Neuronal stem cell (in vitro differentiated cells): ENCODE results near the gene EIF4E1B.

Experiments
- DNase-seq: peaks from one replicate; pipeline ENCODE4 v3.0.0-alpha.2; 2013; ENCODE audit warnings: low spot score
- H2AFZ ChIP-seq: one replicate; pipeline ENCODE4 v1.6.1; 2013; ENCODE audit warnings: mild to moderate bottlenecking, low read length, inconsistent platforms
- H2AK5ac ChIP-seq: 2 replicates; pipeline ENCODE4 v1.6.1; 2013; ENCODE audit warnings: low read depth, mild to moderate bottlenecking, inconsistent platforms, low read length, moderate library complexity, mixed read lengths
- H2BK120ac ChIP-seq: 2 replicates; pipeline ENCODE4 v1.6.1; 2013; ENCODE audit warnings: low read depth, mild to moderate bottlenecking, inconsistent platforms, low read length, moderate library complexity, mixed read lengths
- H2BK12ac ChIP-seq: one replicate; pipeline ENCODE4 v1.6.1; 2013; ENCODE audit warnings: low read length, inconsistent platforms
- H2BK15ac ChIP-seq: 2 replicates; pipeline ENCODE4 v1.6.1; 2013; ENCODE audit warnings: mild to moderate bottlenecking, low read length, inconsistent platforms, mixed read lengths
- H2BK5ac ChIP-seq: one replicate; pipeline ENCODE4 v1.6.1; 2013; ENCODE audit warnings: inconsistent platforms, mild to moderate bottlenecking, low read length, moderate library complexity
- H3K14ac ChIP-seq: one replicate; pipeline ENCODE4 v1.6.1; 2013; ENCODE audit warnings: low read length, inconsistent platforms
- H3K18ac ChIP-seq: 2 replicates; pipeline ENCODE4 v1.6.1; 2013; ENCODE audit warnings: low read length, inconsistent platforms
- H3K23ac ChIP-seq: 2 replicates; pipeline ENCODE4 v1.6.1; 2013; ENCODE audit warnings: low read depth, mild to moderate bottlenecking, mixed read lengths, low read length, inconsistent platforms; ENCODE audit not compliant: poor library complexity
- H3K27ac ChIP-seq: replicated peaks from 3 replicates; pipeline ENCODE4 v1.5.1; 2013; ENCODE audit warnings: low read length, inconsistent platforms
- H3K27me3 ChIP-seq, 3 experiments: 2 replicates each; pipeline ENCODE4 v1.6.1; 2013; ENCODE audit warnings: low read length in 3 of 3, mild to moderate bottlenecking in 2 of 3, inconsistent platforms in 1 of 3, low read depth in 1 of 3, mixed read lengths in 1 of 3, moderate library complexity in 1 of 3; ENCODE audit not compliant: control insufficient read depth in 3 of 3, insufficient read depth in 3 of 3
- H3K36me3 ChIP-seq, 2 donors: replicated peaks in 1 of 2; 2 replicates each; pipeline ENCODE4 v1.6.1; 2013; ENCODE audit warnings: low read length in 2 of 2; ENCODE audit not compliant: control insufficient read depth in 2 of 2, insufficient read depth in 2 of 2
- H3K4ac ChIP-seq: 2 replicates; pipeline ENCODE4 v1.6.1; 2013; ENCODE audit warnings: inconsistent platforms, mild to moderate bottlenecking, low read length, moderate library complexity
- H3K4me1 ChIP-seq, 2 donors: 1 replicate in 1 of 2; 2 replicates in 1 of 2; pipeline ENCODE4 v1.6.1; 2013; ENCODE audit warnings: low read length in 2 of 2, low read depth in 1 of 2; ENCODE audit not compliant: control insufficient read depth in 2 of 2, insufficient read depth in 1 of 2
- H3K4me2 ChIP-seq: one replicate; pipeline ENCODE4 v1.6.1; 2013; ENCODE audit warnings: mild to moderate bottlenecking, low read length, inconsistent platforms; ENCODE audit not compliant: insufficient read depth, poor library complexity, severe bottlenecking
- H3K4me3 ChIP-seq, 2 donors: 2 replicates each; pipeline ENCODE4 v1.5.1; 2013; ENCODE audit warnings: low read length in 2 of 2, mild to moderate bottlenecking in 2 of 2, inconsistent platforms in 1 of 2, moderate library complexity in 1 of 2
- H3K79me1 ChIP-seq: one replicate; pipeline ENCODE4 v1.6.1; 2013; ENCODE audit warnings: low read depth, mild to moderate bottlenecking, inconsistent platforms, low read length, moderate library complexity
- H3K9ac ChIP-seq: one replicate; pipeline ENCODE4 v1.6.1; 2013; ENCODE audit warnings: mild to moderate bottlenecking, low read depth, low read length, inconsistent platforms; ENCODE audit not compliant: poor library complexity
- H3K9me3 ChIP-seq, 2 donors: replicated peaks in 1 of 2; 2 replicates each; pipeline versions ENCODE3 to v1.6.1; 2013; ENCODE audit warnings: low read length in 2 of 2, mild to moderate bottlenecking in 2 of 2, inconsistent platforms in 1 of 2, low read depth in 1 of 2, mixed read lengths in 1 of 2, moderate library complexity in 1 of 2; ENCODE audit not compliant: control insufficient read depth in 2 of 2, insufficient read depth in 1 of 2
- H4K8ac ChIP-seq: one replicate; pipeline ENCODE4 v1.6.1; 2013; ENCODE audit warnings: low read depth, mild to moderate bottlenecking, inconsistent platforms, low read length, moderate library complexity
- H4K91ac ChIP-seq: one replicate; pipeline ENCODE4 v1.6.1; 2013; ENCODE audit warnings: low read length, low read depth, mild to moderate bottlenecking, inconsistent platforms; ENCODE audit not compliant: poor library complexity
- WGBS, 2 donors: extraction: QIAGEN DNeasy Blood & Tissue Kit; methylation state at CpG; one replicate each; pipeline ENCODE4 v1.1.7; 2013; ENCODE audit warnings: missing lambda C conversion rate in 2 of 2, mixed read lengths in 1 of 2; ENCODE audit not compliant: insufficient read length in 2 of 2, insufficient replicate concordance in 1 of 2; ENCODE audit errors: extremely low coverage in 2 of 2; 5-methylcytosine and 5-hydroxymethylcytosine counted together

Gene EIF4E1B

GRCh38 chr5:176624938-176625337, 5.5 kb upstream of the EIF4E1B start:
- H2BK15ac ChIP-seq, result no peak overlapping the region
- peaks cover 5 to 13% of the 10 kb centered on the region in 2 donors for H3K4me1 ChIP-seq
- H3K23ac ChIP-seq, result no peak overlapping the region
- no peak overlapping the region for H2AK5ac ChIP-seq
- H2BK5ac ChIP-seq, result no peak overlapping the region
- H3K14ac ChIP-seq, result peak overlapping the region; percentile 10
- no peak overlapping the region for H2BK12ac ChIP-seq
- no peak overlapping the region for H2AFZ ChIP-seq
- no peaks in the 10 kb centered on the region for H3K79me1 ChIP-seq
- H3K36me3 ChIP-seq, result no peaks in the 10 kb centered on the region
- H3K18ac ChIP-seq, result no peak overlapping the region
- H3K27ac ChIP-seq, result no peak overlapping the region
- H3K4me3 ChIP-seq, result no peak overlapping the region
- H4K91ac ChIP-seq, result no peak overlapping the region
- peaks cover 11 to 95% (median 47%) of the 10 kb centered on the region in 3 experiments for H3K27me3 ChIP-seq
- WGBS, 2 donors, result no CpG with 5 or more reads among the region's 9 CpGs
- H3K4me2 ChIP-seq, result no peak overlapping the region
- H3K9ac ChIP-seq, result no peak overlapping the region
- H3K4ac ChIP-seq, result no peak overlapping the region
- no peak for DNase-seq
- H4K8ac ChIP-seq, result no peak overlapping the region
- H3K9me3 ChIP-seq, result peaks cover 0 to under 1% of the 10 kb centered on the region in 2 donors
- H2BK120ac ChIP-seq, result no peak overlapping the region

GRCh38 chr5:176625512-176625911, 5.0 kb upstream of the EIF4E1B start:
- no CpG with 5 or more reads among the region's 2 CpGs for WGBS, 2 donors
- Histone ChIP-seq H2AFZ (no peak overlapping the region), H3K4me1 (peaks cover 5 to 9% of the 10 kb centered on the region in 2 donors), H2BK12ac (no peak overlapping the region), H2AK5ac (no peak overlapping the region), H4K91ac (peak overlapping the region; percentile 26), H2BK15ac (no peak overlapping the region), H3K36me3 (no peaks in the 10 kb centered on the region), H4K8ac (no peak overlapping the region), H3K4me2 (no peak overlapping the region), H3K9ac (no peak overlapping the region), H3K27ac (no peak overlapping the region), H3K27me3 (peaks cover 9 to 95% (median 46%) of the 10 kb centered on the region in 3 experiments), H3K18ac (no peak overlapping the region), H2BK5ac (no peak overlapping the region), H3K79me1 (no peaks in the 10 kb centered on the region), H3K4me3 (no peak overlapping the region), H3K9me3 (no peaks in the 10 kb centered on the region), H3K4ac (no peak overlapping the region), H2BK120ac (no peak overlapping the region), H3K14ac (no peak overlapping the region), H3K23ac (peak overlapping the region; percentile 32)
- no peak for DNase-seq

GRCh38 chr5:176625966-176626875, 4.3 kb upstream of the EIF4E1B start:
- no peak overlapping the region for H4K8ac ChIP-seq
- H3K27ac ChIP-seq, result no peak overlapping the region
- H2BK12ac ChIP-seq, result peak overlapping the region; percentile 43
- no peak overlapping the region for H3K4ac ChIP-seq
- H3K36me3 ChIP-seq, result no peaks in the 10 kb centered on the region
- peaks cover 8 to 9% of the 10 kb centered on the region in 2 donors for H3K4me1 ChIP-seq
- no peak overlapping the region for H3K14ac ChIP-seq
- no peak for DNase-seq
- H3K4me3 ChIP-seq, result no peak overlapping the region
- H3K23ac ChIP-seq, result peak overlapping the region; percentile 32
- no peak overlapping the region for H2AFZ ChIP-seq
- peaks cover 7 to 95% (median 46%) of the 10 kb centered on the region in 3 experiments for H3K27me3 ChIP-seq
- no peaks in the 10 kb centered on the region for H3K79me1 ChIP-seq
- H3K9ac ChIP-seq, result peak overlapping the region; percentile 30
- H3K4me2 ChIP-seq, result no peak overlapping the region
- no peaks in the 10 kb centered on the region for H3K9me3 ChIP-seq
- no peak overlapping the region for H2BK5ac ChIP-seq
- H4K91ac ChIP-seq, result peak overlapping the region; percentile 60
- no peak overlapping the region for H2BK15ac ChIP-seq
- no CpG with 5 or more reads among the region's 25 CpGs for WGBS, 2 donors
- no peak overlapping the region for H2BK120ac ChIP-seq
- peak overlapping the region; percentile 33 for H3K18ac ChIP-seq
- peak overlapping the region; percentile 59 for H2AK5ac ChIP-seq

- peak overlapping the region; percentile 30 for H3K9ac ChIP-seq
- peak overlapping the region; percentile 33 for H3K18ac ChIP-seq
- no peak overlapping the region for H3K27ac ChIP-seq
- no peak overlapping the region for H3K23ac ChIP-seq
- no peaks in the 10 kb centered on the region for H3K9me3 ChIP-seq
- no peak overlapping the region for H2BK5ac ChIP-seq
- no peak overlapping the region for H2AFZ ChIP-seq
- H2BK12ac ChIP-seq, result peak overlapping the region; percentile 43
- H3K79me1 ChIP-seq, result no peaks in the 10 kb centered on the region
- H2BK15ac ChIP-seq, result no peak overlapping the region
- H2AK5ac ChIP-seq, result peak overlapping the region; percentile 59
- no peak overlapping the region for H3K4ac ChIP-seq
- no peak overlapping the region for H3K4me3 ChIP-seq
- no peak overlapping the region for H4K8ac ChIP-seq
- DNase-seq, result no peak
- H3K4me2 ChIP-seq, result no peak overlapping the region
- WGBS, 2 donors, result no CpG with 5 or more reads among the region's 7 CpGs
- no peak overlapping the region for H3K14ac ChIP-seq
- no peak overlapping the region for H2BK120ac ChIP-seq
- peaks cover 8 to 9% of the 10 kb centered on the region in 2 donors for H3K4me1 ChIP-seq
- peak overlapping the region; percentile 60 for H4K91ac ChIP-seq
- H3K27me3 ChIP-seq, result peaks cover 7 to 95% (median 46%) of the 10 kb centered on the region in 3 experiments
- no peaks in the 10 kb centered on the region for H3K36me3 ChIP-seq
Observed at GRCh38 chr5:176626876-176627236, 3.6 kb upstream of the EIF4E1B start.
